K562 (cell line): ENCODE measurements around the gene SCN1A.

Experiments
- CHD2 ChIP-seq: IDR thresholded peaks from 2 replicates; pipeline ENCODE4 v1.6.1; 2011; ENCODE audit warnings: low read depth, low read length
- CTCF ChIP-seq, 3 experiments: IDR thresholded peaks in 2 of 3; conservative IDR thresholded peaks in 1 of 3; 2 replicates each; pipeline ENCODE4 v1.5.1; 2011 to 2012; ENCODE audit warnings: low read length in 3 of 3, mild to moderate bottlenecking in 3 of 3, control low read depth in 2 of 3, improper control_type of control experiment in 1 of 3, inconsistent platforms in 1 of 3, low read depth in 1 of 3, mixed read lengths in 1 of 3, moderate library complexity in 1 of 3; ENCODE audit not compliant: insufficient read depth in 2 of 3
- E2F6 ChIP-seq, 2 experiments: IDR thresholded peaks; 2 replicates each; pipeline ENCODE4 v1.6.1; 2011; ENCODE audit warnings: borderline replicate concordance in 1 of 2, control low read depth in 1 of 2, low read depth in 1 of 2, low read length in 1 of 2, mild to moderate bottlenecking in 1 of 2, mixed read lengths in 1 of 2, moderate library complexity in 1 of 2; ENCODE audit not compliant: insufficient read depth in 1 of 2, insufficient read length in 1 of 2, poor library complexity in 1 of 2, severe bottlenecking in 1 of 2; ENCODE audit errors: extremely low read depth in 1 of 2
- HMGN3 ChIP-seq: IDR thresholded peaks from 2 replicates; pipeline ENCODE4 v1.6.1; 2011; ENCODE audit warnings: borderline replicate concordance, low read depth, mild to moderate bottlenecking, mixed read lengths, low read length; ENCODE audit not compliant: insufficient read length; ENCODE audit errors: extremely low read depth
- HOMEZ ChIP-seq: fragments of 250-450 bp; sonication (Bioruptor Pico); IDR thresholded peaks from 2 replicates; pipeline ENCODE4 v1.4.0; 2020; ENCODE audit warnings: mild to moderate bottlenecking, moderate library complexity
- MCM3 ChIP-seq: fragments of 450-650 bp; IDR thresholded peaks from 2 replicates; pipeline ENCODE4 v1.6.1; 2016
- PYGO2 ChIP-seq: fragments of 450-650 bp; IDR thresholded peaks from 2 replicates; pipeline ENCODE4 v1.6.1; 2016; ENCODE audit warnings: mild to moderate bottlenecking, missing genetic modification characterization, moderate library complexity, missing compliant biosample characterization
- RBM39 ChIP-seq: fragments of 200-400 bp; formaldehyde crosslinking; optimal IDR thresholded peaks from 2 replicates; pipeline ENCODE3; 2018; ENCODE audit warnings: low read depth, low read length
- REST ChIP-seq, 2 experiments: fragments of 450-650 bp; formaldehyde crosslinking in 1 of 2; IDR thresholded peaks; 2 replicates each; pipeline versions ENCODE4 v1.4.0 to v1.6.1; 2014 to 2020; ENCODE audit warnings: mild to moderate bottlenecking in 2 of 2, borderline replicate concordance in 1 of 2, low read depth in 1 of 2
- SPI1 ChIP-seq: IDR thresholded peaks from 2 replicates; pipeline ENCODE4 v1.6.1; 2011; ENCODE audit warnings: low read depth, low read length, control low read depth, borderline replicate concordance
- ZNF354B ChIP-seq: fragments of 250-450 bp; sonication (Bioruptor Pico); IDR thresholded peaks from 2 replicates; pipeline ENCODE4 v1.4.0; 2020

- TF ChIP-seq HMGN3: no peak
- no peak for TF ChIP-seq HOMEZ
- no peak for TF ChIP-seq RBM39
- no peak for TF ChIP-seq PYGO2 (tag)
- no peak for TF ChIP-seq REST (IDR thresholded peaks at IDR 0.05; ENCODE audit: borderline replicate concordance)
- no peak for TF ChIP-seq REST (CRISPR knock-in tag; IDR thresholded peaks at IDR 0.05; ENCODE audit: low read depth)
- TF ChIP-seq SPI1: no peak
- TF ChIP-seq ZNF354B (CRISPR knock-in tag): no peak
- no peak for TF ChIP-seq CTCF (IDR thresholded peaks at IDR 0.05 in 2 of 3, conservative IDR thresholded peaks at IDR 0.05 in 1 of 3; ENCODE audit: insufficient read depth in 2 of 3, low read depth in 1 of 3, low read length in 3 of 3)
- no peak for TF ChIP-seq E2F6 (IDR thresholded peaks at IDR 0.05; ENCODE audit: borderline replicate concordance in 1 of 2, extremely low read depth in 1 of 2, insufficient read depth in 1 of 2, insufficient read length in 1 of 2, low read depth in 1 of 2, low read length in 1 of 2, poor library complexity in 1 of 2, severe bottlenecking in 1 of 2)
- no peak for TF ChIP-seq CHD2
- no peak for TF ChIP-seq MCM3
These were observed 311 bp upstream of the SCN1A start for GRCh38 chr2:166128156-166128505.
